Hematopoietic multipotent progenitor cell (in vitro differentiated cells): ENCODE measurements around the gene RANGAP1. TPM values are rescaled to one million over a fixed set of nuclear protein-coding genes. Genes with fewer than 3 reads are reported as not detected.

Source experiments
- DNase-seq, 3 donors: peaks; one replicate each; pipeline ENCODE4 v3.0.0-alpha.2; 2011 to 2015; ENCODE audit warnings: low read depth in 2 of 3, low spot score in 2 of 3
- total RNA-seq: library from RNA; depleted of rRNA; stranded (reverse); fragments of >200 nt; gene quantifications from one replicate; pipeline ENCODE4 v1.2.3, GENCODE V29; 2012

The RANGAP1 gene
- total RNA-seq, 1 donor, result 36.1 TPM

- no peak for DNase-seq
Observed at GRCh38 chr22:41238570-41239442, 47.2 kb downstream of the RANGAP1 start.

DNA sequence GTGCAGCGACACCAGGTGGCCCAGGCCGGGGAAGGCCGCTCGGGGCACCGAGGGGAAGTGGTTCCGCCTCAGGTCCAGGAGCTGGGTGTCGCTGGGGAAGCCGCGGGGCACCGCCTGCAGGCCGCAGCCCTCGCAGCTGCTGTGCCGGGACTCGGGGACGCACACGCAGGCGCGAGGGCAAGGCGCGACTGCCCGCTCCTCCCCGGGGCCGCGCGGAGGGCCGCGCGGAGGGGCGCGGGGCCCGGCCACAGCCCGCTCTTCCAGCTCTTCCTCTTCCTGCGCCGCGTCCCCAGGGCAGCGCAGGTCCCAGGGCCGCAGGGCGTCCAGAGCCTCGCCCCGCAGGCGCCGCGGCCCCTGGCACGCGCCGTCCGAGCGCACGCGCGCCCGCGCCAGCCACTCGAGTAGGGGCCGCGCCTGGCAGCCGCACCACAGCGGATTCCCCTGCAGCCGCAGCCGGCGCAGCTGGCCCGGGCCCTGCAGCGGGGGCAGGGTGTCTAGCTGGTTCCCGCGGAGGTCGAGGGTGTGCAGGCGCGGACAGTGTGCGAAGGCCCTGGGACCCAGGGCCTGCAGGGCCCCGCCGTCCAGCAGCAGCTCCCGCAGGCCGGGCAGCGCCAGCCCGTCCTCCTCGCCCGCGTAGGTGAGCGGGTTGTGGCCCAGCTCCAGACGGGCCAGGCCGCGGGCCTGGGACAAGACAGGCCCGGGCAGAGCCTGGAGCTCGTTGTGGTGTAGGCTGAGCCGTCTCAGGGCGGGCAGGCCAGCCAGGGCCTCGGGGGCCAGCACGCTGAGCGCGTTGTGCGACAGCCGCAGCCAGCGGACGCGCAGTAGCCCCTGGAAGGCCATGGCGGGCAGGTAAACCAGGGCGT, 48.0 kb downstream of the RANGAP1 start:
- DNase-seq, result peak; percentile 62 to 88 (median 85)

DNA sequence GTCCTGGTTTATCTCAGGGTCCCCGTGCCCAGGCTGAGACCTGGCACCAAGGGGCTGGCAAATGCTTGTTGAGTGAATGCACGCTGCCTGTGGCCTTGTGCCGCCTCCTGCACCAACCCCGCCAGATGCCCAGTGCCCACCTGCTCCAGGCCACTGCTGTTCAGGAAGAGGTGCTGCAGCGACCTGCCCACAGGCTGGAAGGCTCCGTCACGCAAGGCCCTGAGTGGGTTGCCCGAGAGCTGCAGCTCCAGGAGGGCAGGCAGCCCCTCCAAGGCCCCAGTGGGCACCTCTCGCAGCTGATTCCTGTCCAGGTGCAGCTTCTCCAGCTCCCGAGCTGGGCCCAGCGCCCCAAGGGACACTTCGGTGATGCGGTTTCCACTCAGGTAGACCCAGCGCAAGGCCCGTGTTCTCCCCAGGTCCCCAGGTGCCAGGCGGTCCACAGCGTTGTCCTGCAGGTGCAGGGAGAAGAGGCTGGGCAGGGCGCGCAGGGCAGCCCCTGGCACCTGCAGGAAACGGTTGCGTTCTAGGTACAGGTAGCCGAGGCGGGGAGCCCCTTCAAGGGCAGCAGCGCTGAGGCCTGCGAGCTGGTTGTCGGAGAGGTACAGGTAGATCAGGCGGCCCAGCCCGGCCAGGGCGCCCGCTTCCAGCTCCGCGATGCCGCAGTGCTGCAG, 48.8 kb downstream of the RANGAP1 start:
- DNase-seq, result no peak

GRCh38 chr22:41234815-41235695, 50.9 kb downstream of the RANGAP1 start:
- no peak for DNase-seq

- no peak for DNase-seq
Observed at GRCh38 chr22:41231369-41231768, 54.6 kb downstream of the RANGAP1 start.

GRCh38 chr22:41230401-41230785, 55.6 kb downstream of the RANGAP1 start:
- no peak for DNase-seq

GRCh38 chr22:41229730-41230400, 56.1 kb downstream of the RANGAP1 start:
- DNase-seq, result peak in 2 of 3 donors; percentile 80 to 90

DNA sequence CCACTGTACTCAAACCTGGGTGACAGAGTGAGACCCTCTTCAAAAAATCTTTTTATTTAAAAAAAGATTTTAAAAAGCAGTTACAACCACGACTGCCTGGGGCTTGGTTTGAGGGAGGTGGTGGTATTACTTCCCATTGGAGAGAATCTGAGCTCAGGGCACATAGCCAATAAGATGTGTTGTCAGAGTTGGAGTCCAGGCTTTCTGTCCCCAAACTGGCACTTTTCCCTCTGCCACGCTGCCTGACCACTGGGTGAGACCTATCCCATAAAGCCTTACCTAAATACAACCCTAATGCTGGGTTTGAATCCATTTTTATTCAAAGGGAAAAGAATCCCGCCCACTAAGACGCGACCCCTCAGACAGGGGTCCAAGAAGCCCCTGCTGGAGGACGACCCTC, 56.8 kb downstream of the RANGAP1 start:
- DNase-seq, result no peak

- DNase-seq, result no peak
Observed at GRCh38 chr22:41226723-41227655, 59.0 kb downstream of the RANGAP1 start.

DNA sequence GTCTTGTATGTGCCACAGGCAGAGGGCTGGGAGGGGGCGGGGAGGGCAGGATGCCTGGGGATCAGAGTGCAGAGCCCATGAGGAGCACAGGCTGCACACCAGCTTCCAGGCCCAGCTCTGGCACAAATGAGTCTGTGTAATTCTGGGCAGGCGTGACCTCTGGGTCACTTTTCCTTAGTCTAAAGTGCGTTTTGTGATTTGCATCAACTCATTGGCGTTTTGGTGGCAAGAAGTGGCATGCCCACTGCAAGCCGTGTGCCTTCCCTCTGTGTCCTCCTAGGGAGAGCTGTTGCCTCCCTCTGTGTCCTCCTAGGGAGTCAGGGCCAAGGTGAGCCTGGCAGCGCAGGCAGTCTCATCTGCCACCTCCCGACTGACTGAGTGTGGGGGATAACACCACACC, 62.5 kb downstream of the RANGAP1 start:
- DNase-seq, result no peak

GRCh38 chr22:41222846-41223507, 63.0 kb downstream of the RANGAP1 start:
- DNase-seq, result no peak

GRCh38 chr22:41217553-41218157, 68.3 kb downstream of the RANGAP1 start:
- peak in 2 of 3 donors; percentile 75 to 85 for DNase-seq

- DNase-seq, result no peak
Observed at GRCh38 chr22:41216984-41217383, 69.0 kb downstream of the RANGAP1 start.

GRCh38 chr22:41215926-41216325, 70.1 kb downstream of the RANGAP1 start:
- no peak for DNase-seq

DNA sequence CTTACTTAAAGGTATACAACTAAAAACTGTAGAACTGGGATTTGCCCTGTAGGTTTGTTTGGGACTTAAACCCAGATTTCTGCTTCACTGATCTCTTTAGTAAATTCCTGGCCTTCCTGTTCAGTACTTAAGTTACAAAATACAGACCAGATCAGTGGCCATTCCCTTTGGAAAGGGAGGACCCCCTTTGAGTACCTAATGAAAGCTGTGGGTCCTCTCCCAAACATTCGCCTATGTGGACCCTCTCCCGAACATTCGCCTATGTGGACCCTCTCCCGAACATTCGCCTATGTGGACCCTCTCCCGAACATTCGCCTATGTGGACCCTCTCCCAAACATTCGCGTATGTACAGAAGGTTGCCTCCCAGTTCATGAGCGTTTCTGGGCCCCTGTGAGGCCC, 70.6 kb downstream of the RANGAP1 start:
- no peak for DNase-seq

GRCh38 chr22:41206719-41207118, 79.3 kb downstream of the RANGAP1 start:
- no peak for DNase-seq
